Activated naive CD8-positive, alpha-beta T cell treated with anti-CD3 and anti-CD28 coated beads, Interleukin-2, amount 10 ng/mL, durations not matched to agents 7 days and 5 days (primary cell): ENCODE results near the gene ABCC4. TPM values are rescaled to one million over a fixed set of nuclear protein-coding genes. Genes with fewer than 3 reads are reported as not detected.

Experiments used
- ATAC-seq: fragments of 150-1000 bp; cut with Tn5 transposase; one replicate; pipeline ENCODE4 v1.10.0; 2021; ENCODE audit warnings: low read depth, moderate library complexity
- POLR2A ChIA-PET: fragments of 350-600 bp; sonication (Branson Sonifier 250); formaldehyde crosslinking; loops from one replicate; lab custom pipeline; 2021; ENCODE audit warnings: antibody characterized with exemption; lab: Charles Lee
- DNase-seq: peaks from one replicate; pipeline ENCODE4 v3.0.0; 2021
- H3K27ac Mint-ChIP-seq: one replicate; pipeline ENCODE4 v1.8.0; 2022; ENCODE audit warnings: mild to moderate bottlenecking, mixed read lengths
- H3K27me3 Mint-ChIP-seq: one replicate; pipeline ENCODE4 v1.8.0; 2022; ENCODE audit warnings: mild to moderate bottlenecking, moderate library complexity, mixed read lengths
- H3K36me3 Mint-ChIP-seq: one replicate; pipeline ENCODE4 v1.8.0; 2021; ENCODE audit warnings: mild to moderate bottlenecking, mixed read lengths
- H3K4me1 Mint-ChIP-seq: one replicate; pipeline ENCODE4 v1.8.0; 2021; ENCODE audit warnings: mixed read lengths
- H3K4me3 Mint-ChIP-seq: one replicate; pipeline ENCODE4 v1.8.0; 2022; ENCODE audit warnings: mild to moderate bottlenecking, moderate library complexity, mixed read lengths
- H3K9me3 Mint-ChIP-seq: one replicate; pipeline ENCODE4 v1.8.0; 2021; ENCODE audit warnings: mixed read lengths
- total RNA-seq, 2 experiments: library from RNA; stranded (reverse); gene quantifications; one replicate each; pipeline ENCODE4 v1.2.3, GENCODE V29; 2021

Gene ABCC4
- total RNA-seq, 2 experiments from 2014 or later, result 5.7 to 6.4 TPM

DNA sequence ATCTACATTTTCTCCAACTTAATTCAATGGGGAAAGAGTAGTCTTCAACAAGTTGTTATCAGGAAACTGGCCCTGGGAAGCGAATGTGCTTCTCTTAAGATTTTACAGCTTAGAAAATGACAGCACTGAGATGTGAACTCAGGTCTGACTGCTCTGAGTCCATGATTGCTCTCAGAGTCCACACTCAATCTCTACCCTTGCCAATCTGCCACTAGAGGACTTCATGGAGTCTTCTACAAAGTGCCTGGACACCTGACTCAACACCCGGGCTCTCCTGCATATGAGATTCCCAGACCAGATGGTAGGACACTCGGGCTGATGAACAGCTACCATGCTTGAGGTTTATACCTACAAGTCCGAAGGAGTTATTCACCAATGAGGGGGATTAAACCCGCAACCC, 74.8 kb downstream of the ABCC4 start:
- no peak for ATAC-seq
- H3K4me1 Mint-ChIP-seq, result peaks cover 13% of the 10 kb centered on the region
- no peak overlapping the region for H3K4me3 Mint-ChIP-seq
- no peaks in the 10 kb centered on the region for H3K27me3 Mint-ChIP-seq
- H3K27ac Mint-ChIP-seq, result no peak overlapping the region
- POLR2A ChIA-PET, result no interaction called here
- no peaks in the 10 kb centered on the region for H3K9me3 Mint-ChIP-seq
- no peak for DNase-seq
- H3K36me3 Mint-ChIP-seq, result peaks cover 2% of the 10 kb centered on the region

GRCh38 chr13:95226050-95226449, 75.2 kb downstream of the ABCC4 start:
- Mint-ChIP-seq H3K9me3 (no peaks in the 10 kb centered on the region), H3K27me3 (no peaks in the 10 kb centered on the region), H3K36me3 (peaks cover 2% of the 10 kb centered on the region), H3K27ac (no peak overlapping the region), H3K4me3 (no peak overlapping the region), H3K4me1 (peaks cover 13% of the 10 kb centered on the region)
- DNase-seq, result no peak
- no peak for ATAC-seq
- POLR2A ChIA-PET, result no interaction called here

- no peaks in the 10 kb centered on the region for H3K36me3 Mint-ChIP-seq
- no peaks in the 10 kb centered on the region for H3K27me3 Mint-ChIP-seq
- H3K4me1 Mint-ChIP-seq, result peaks cover 13% of the 10 kb centered on the region
- POLR2A ChIA-PET, result no interaction called here
- ATAC-seq (no peak), DNase-seq (no peak)
- H3K4me3 Mint-ChIP-seq, result no peak overlapping the region
- no peak overlapping the region for H3K27ac Mint-ChIP-seq
- H3K9me3 Mint-ChIP-seq, result no peaks in the 10 kb centered on the region
Measured at GRCh38 chr13:95224064-95224463, 77.2 kb downstream of the ABCC4 start.

GRCh38 chr13:95222733-95223018, 78.6 kb downstream of the ABCC4 start:
- no peak for ATAC-seq
- POLR2A ChIA-PET, result no interaction called here
- peaks cover 2% of the 10 kb centered on the region for H3K36me3 Mint-ChIP-seq
- no peaks in the 10 kb centered on the region for H3K27me3 Mint-ChIP-seq
- peaks cover 8% of the 10 kb centered on the region for H3K4me1 Mint-ChIP-seq
- H3K27ac Mint-ChIP-seq, result no peak overlapping the region
- H3K9me3 Mint-ChIP-seq, result no peaks in the 10 kb centered on the region
- DNase-seq, result no peak
- no peak overlapping the region for H3K4me3 Mint-ChIP-seq

DNA sequence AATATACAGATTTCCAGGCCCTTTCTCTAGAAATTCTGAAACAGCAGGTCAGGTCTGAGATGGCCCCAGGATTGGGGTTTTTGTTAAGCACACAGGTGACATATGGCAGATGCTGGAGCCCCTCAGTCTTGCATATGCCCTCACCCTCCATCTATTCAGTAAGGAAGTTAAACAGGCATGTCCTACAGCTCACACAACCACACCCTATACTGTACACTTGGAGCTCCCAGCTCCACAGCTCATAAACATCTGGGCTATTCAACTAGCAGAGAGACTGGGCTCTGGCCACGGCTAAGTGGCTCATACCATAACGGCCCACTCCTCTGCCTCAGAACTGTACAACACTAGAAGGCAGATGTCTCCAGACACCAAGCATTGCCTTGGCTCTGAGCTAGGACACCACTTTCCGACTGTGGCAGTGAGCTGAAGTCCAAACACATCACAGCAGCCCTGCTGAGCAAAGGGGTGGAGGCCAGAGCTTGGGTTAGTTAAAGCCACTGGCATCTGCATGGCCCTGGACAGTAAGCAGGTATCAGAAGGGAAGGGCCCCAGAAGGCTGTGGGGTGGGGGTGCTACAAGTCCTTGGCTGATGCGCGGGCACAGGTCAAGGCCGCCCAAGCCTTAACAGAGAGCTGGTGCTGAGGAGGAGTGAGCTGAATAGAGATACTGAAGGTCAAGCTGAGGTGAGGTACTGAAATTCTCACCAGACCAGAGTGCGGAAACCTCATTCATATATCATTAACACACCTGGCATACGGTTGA, 79.1 kb downstream of the ABCC4 start:
- Mint-ChIP-seq H3K27me3 (no peaks in the 10 kb centered on the region), H3K4me3 (no peak overlapping the region), H3K36me3 (peaks cover 2% of the 10 kb centered on the region), H3K4me1 (peaks cover 3% of the 10 kb centered on the region), H3K9me3 (no peaks in the 10 kb centered on the region), H3K27ac (no peak overlapping the region)
- ATAC-seq (no peak), DNase-seq (no peak)
- POLR2A ChIA-PET, result no interaction called here

- DNase-seq, result no peak
- POLR2A ChIA-PET, result no interaction called here
- Mint-ChIP-seq H3K4me3 (no peak overlapping the region), H3K9me3 (no peaks in the 10 kb centered on the region), H3K27me3 (no peaks in the 10 kb centered on the region), H3K4me1 (no peaks in the 10 kb centered on the region), H3K36me3 (peaks cover 2% of the 10 kb centered on the region), H3K27ac (no peak overlapping the region)
- no peak for ATAC-seq
Measured at GRCh38 chr13:95220611-95221010, 80.6 kb downstream of the ABCC4 start.

GRCh38 chr13:95217920-95218830, 83.1 kb downstream of the ABCC4 start:
- H3K27ac Mint-ChIP-seq, result no peak overlapping the region
- DNase-seq (no peak), ATAC-seq (no peak)
- H3K9me3 Mint-ChIP-seq, result no peaks in the 10 kb centered on the region
- POLR2A ChIA-PET, result no interaction called here
- H3K4me3 Mint-ChIP-seq, result no peak overlapping the region
- H3K27me3 Mint-ChIP-seq, result no peaks in the 10 kb centered on the region
- H3K36me3 Mint-ChIP-seq, result peaks cover 4% of the 10 kb centered on the region
- H3K4me1 Mint-ChIP-seq, result no peaks in the 10 kb centered on the region

DNA sequence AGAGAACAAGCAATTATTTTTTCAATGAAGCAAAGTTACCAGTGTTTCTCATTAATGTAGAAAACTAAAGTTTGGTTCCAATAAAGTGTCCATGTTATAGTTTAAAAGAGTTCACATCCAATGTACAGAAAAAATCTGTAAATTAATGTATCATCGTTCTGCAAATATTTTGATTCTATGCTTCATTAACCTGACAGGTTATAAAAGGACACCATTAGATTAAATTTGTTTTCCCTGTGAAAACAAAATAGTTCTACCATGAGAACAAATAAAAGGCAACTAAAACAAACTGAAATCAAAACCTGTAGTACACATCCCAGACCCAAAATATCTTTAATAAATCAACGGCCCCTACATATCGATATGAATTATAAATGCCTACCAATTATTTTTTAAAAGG, 85.1 kb downstream of the ABCC4 start:
- Mint-ChIP-seq H3K4me1 (no peaks in the 10 kb centered on the region), H3K27ac (no peak overlapping the region), H3K36me3 (peaks cover 8% of the 10 kb centered on the region), H3K27me3 (no peaks in the 10 kb centered on the region), H3K4me3 (no peak overlapping the region), H3K9me3 (no peaks in the 10 kb centered on the region)
- ATAC-seq (no peak), DNase-seq (no peak)
- POLR2A ChIA-PET, result no interaction called here

- ATAC-seq (no peak), DNase-seq (no peak)
- H3K4me1 Mint-ChIP-seq, result no peaks in the 10 kb centered on the region
- POLR2A ChIA-PET, result no interaction called here
- no peaks in the 10 kb centered on the region for H3K27me3 Mint-ChIP-seq
- no peak overlapping the region for H3K4me3 Mint-ChIP-seq
- H3K27ac Mint-ChIP-seq, result no peak overlapping the region
- no peaks in the 10 kb centered on the region for H3K9me3 Mint-ChIP-seq
- H3K36me3 Mint-ChIP-seq, result peaks cover 10% of the 10 kb centered on the region
Measured at GRCh38 chr13:95212983-95213850, 88.0 kb downstream of the ABCC4 start.

DNA sequence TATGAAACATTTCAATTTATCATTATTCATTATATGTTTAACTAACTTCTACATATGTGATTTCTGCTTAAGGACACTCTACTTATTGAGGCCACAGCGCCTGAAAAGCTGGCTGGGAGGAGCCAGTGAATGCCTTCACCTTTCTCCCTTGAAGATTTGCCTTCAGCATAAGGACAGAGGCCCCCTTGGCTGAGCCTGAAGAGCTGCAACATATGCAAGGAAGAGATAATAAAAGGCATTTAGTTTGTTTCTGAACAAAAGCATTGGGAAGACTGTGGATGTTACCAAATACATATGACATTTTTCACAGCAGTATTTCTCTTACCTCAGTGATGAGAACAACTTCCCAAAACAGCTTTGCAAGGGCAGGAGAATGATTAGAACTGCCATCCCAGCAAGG, 92.1 kb downstream of the ABCC4 start:
- POLR2A ChIA-PET, result no interaction called here
- H3K36me3 Mint-ChIP-seq, result peaks cover 9% of the 10 kb centered on the region
- no peaks in the 10 kb centered on the region for H3K9me3 Mint-ChIP-seq
- H3K27ac Mint-ChIP-seq, result no peak overlapping the region
- no peak overlapping the region for H3K4me3 Mint-ChIP-seq
- no peak for ATAC-seq
- H3K4me1 Mint-ChIP-seq, result peaks cover 2% of the 10 kb centered on the region
- no peak for DNase-seq
- H3K27me3 Mint-ChIP-seq, result no peaks in the 10 kb centered on the region

GRCh38 chr13:95207769-95208366, 93.4 kb downstream of the ABCC4 start:
- H3K36me3 Mint-ChIP-seq, result peaks cover 9% of the 10 kb centered on the region

GRCh38 chr13:95206116-95206515, 95.1 kb downstream of the ABCC4 start:
- POLR2A ChIA-PET, result no interaction called here
- peaks cover 4% of the 10 kb centered on the region for H3K36me3 Mint-ChIP-seq
- H3K4me3 Mint-ChIP-seq, result no peak overlapping the region
- ATAC-seq, result no peak
- H3K4me1 Mint-ChIP-seq, result peaks cover 2% of the 10 kb centered on the region
- no peaks in the 10 kb centered on the region for H3K9me3 Mint-ChIP-seq
- H3K27ac Mint-ChIP-seq, result no peak overlapping the region
- no peak for DNase-seq
- H3K27me3 Mint-ChIP-seq, result no peaks in the 10 kb centered on the region

More at GRCh38 chr13:95207769-95208366, 93.4 kb downstream of the ABCC4 start:
- POLR2A ChIA-PET, result no interaction called here
- Mint-ChIP-seq H3K4me3 (no peak overlapping the region), H3K27ac (no peak overlapping the region), H3K9me3 (no peaks in the 10 kb centered on the region), H3K27me3 (no peaks in the 10 kb centered on the region), H3K4me1 (peaks cover 2% of the 10 kb centered on the region)
- no peak for DNase-seq
- ATAC-seq, result no peak

- no peaks in the 10 kb centered on the region for H3K27me3 Mint-ChIP-seq
- peaks cover 3% of the 10 kb centered on the region for H3K36me3 Mint-ChIP-seq
- DNase-seq (no peak), ATAC-seq (no peak)
- H3K9me3 Mint-ChIP-seq, result peaks cover under 1% of the 10 kb centered on the region
- no peak overlapping the region for H3K4me3 Mint-ChIP-seq
- POLR2A ChIA-PET, result no interaction called here
- no peak overlapping the region for H3K27ac Mint-ChIP-seq
- peaks cover 2% of the 10 kb centered on the region for H3K4me1 Mint-ChIP-seq
Measured at GRCh38 chr13:95204231-95204765, 97.0 kb downstream of the ABCC4 start.
